Hepatocyte (in vitro differentiated cells): Measurements from ENCODE around the gene NPC2. TPM values are rescaled to one million over a fixed set of nuclear protein-coding genes. Genes with fewer than 3 reads are reported as not detected.

ENCODE experiments used
- DNase-seq: peaks from one replicate; pipeline ENCODE4 v3.0.0-alpha.2; 2016; ENCODE audit warnings: low spot score
- H2AFZ ChIP-seq: fragments of 200-600 bp; sonication (generic); 2 replicates; pipeline ENCODE4 v1.6.0; 2016; ENCODE audit warnings: antibody characterized with exemption, mild to moderate bottlenecking
- H3K27ac ChIP-seq: fragments of 200-600 bp; sonication (generic); 2 replicates; pipeline ENCODE4 v1.5.1; 2016; ENCODE audit warnings: mild to moderate bottlenecking
- H3K27me3 ChIP-seq: fragments of 200-600 bp; sonication (generic); 2 replicates; pipeline ENCODE4 v1.6.1; 2016
- H3K36me3 ChIP-seq: fragments of 200-600 bp; sonication (generic); replicated peaks from 2 replicates; pipeline ENCODE4 v1.5.1; 2016; ENCODE audit warnings: low read depth; ENCODE audit not compliant: insufficient read depth
- H3K4me1 ChIP-seq: fragments of 200-600 bp; sonication (generic); 2 replicates; pipeline ENCODE4 v1.5.1; 2016; ENCODE audit warnings: mild to moderate bottlenecking, moderate library complexity; ENCODE audit not compliant: insufficient read depth
- H3K4me2 ChIP-seq: fragments of 200-600 bp; sonication (generic); 2 replicates; pipeline ENCODE4 v1.6.0; 2016
- H3K4me3 ChIP-seq: fragments of 200-600 bp; sonication (generic); 2 replicates; pipeline ENCODE4 v1.5.1; 2016; ENCODE audit warnings: mild to moderate bottlenecking
- H3K79me2 ChIP-seq: fragments of 200-600 bp; sonication (generic); 2 replicates; pipeline ENCODE4 v1.6.0; 2017; ENCODE audit warnings: mild to moderate bottlenecking
- H3K9me2 ChIP-seq: fragments of 200-600 bp; sonication (generic); replicated peaks from 2 replicates; pipeline ENCODE4 v1.6.0; 2017; ENCODE audit warnings: mild to moderate bottlenecking; ENCODE audit not compliant: insufficient read depth
- H3K9me3 ChIP-seq: fragments of 200-600 bp; sonication (generic); 2 replicates; pipeline ENCODE4 v1.5.1; 2016; ENCODE audit warnings: low read depth, mild to moderate bottlenecking
- H4K20me1 ChIP-seq: fragments of 200-600 bp; sonication (generic); 2 replicates; pipeline ENCODE4 v1.6.0; 2016; ENCODE audit warnings: mild to moderate bottlenecking; ENCODE audit not compliant: insufficient read depth, poor library complexity, severe bottlenecking
- CTCF ChIP-seq: fragments of 200-600 bp; sonication (generic); IDR thresholded peaks from 2 replicates; pipeline ENCODE4 v1.5.1; 2016; ENCODE audit warnings: antibody characterized with exemption, mild to moderate bottlenecking; ENCODE audit not compliant: poor library complexity
- EZH2 ChIP-seq: fragments of 200-600 bp; sonication (generic); IDR thresholded peaks from 2 replicates; pipeline ENCODE4 v1.6.1; 2016; ENCODE audit warnings: antibody characterized with exemption, mild to moderate bottlenecking, borderline replicate concordance
- EZH2phosphoT487 ChIP-seq: fragments of 200-600 bp; sonication (generic); IDR thresholded peaks from one replicate; pipeline ENCODE4 v1.6.1; 2018; ENCODE audit warnings: antibody characterized with exemption, mild to moderate bottlenecking, low read depth, moderate library complexity; ENCODE audit not compliant: unreplicated experiment, severe bottlenecking
- WGBS: methylation state at CpG from one replicate; pipeline ENCODE4 v1.1.6; 2016; ENCODE audit warnings: low lambda C conversion rate; ENCODE audit errors: missing lambda C conversion rate; 5-methylcytosine and 5-hydroxymethylcytosine counted together
- polyA plus RNA-seq: library from polyadenylated mRNA; unstranded; fragments of >200 nt; fragmentation: Nextera tagmentation; extraction: Ambion mirVana; gene quantifications from 2 replicates; pipeline ENCODE4 v1.2.1, GENCODE V29; 2016
- total RNA-seq: library from RNA; depleted of rRNA; stranded (reverse); fragments of >200 nt; gene quantifications from 2 replicates; pipeline ENCODE4 v1.2.3, GENCODE V29; 2014

NPC2 gene
- total and polyA plus RNA-seq, 2 experiments from 2014 or later = 602 to 1,339 TPM

DNA sequence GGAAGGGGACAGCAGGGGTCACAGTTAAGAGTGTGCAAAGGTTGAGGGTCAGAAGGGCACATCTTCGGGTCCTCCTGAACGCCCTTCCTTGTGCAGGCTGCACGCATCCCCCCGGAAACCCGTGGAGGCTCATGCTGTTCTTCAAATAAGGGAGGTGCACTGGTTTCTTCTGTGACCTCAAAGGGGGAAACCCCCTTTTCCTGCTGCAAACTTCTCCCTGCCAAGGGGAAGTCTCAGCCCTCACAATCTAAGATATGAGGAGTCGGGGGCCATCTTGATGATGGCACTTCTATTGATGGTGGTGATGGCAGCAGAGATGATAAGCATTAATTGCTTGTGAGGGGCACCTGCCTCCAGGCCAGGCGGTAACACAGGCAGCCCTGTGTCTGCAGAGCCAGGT, 40.5 kb upstream of the NPC2 start:
- WGBS = 91% methylated on average over 7 of the region's 7 CpGs
- H3K36me3 ChIP-seq = no peaks in the 10 kb centered on the region
- no peaks in the 10 kb centered on the region for H3K27me3 ChIP-seq
- no peak for DNase-seq
- H3K9me3 ChIP-seq = no peaks in the 10 kb centered on the region
- no peaks in the 10 kb centered on the region for H3K9me2 ChIP-seq
- H3K79me2 ChIP-seq = no peaks in the 10 kb centered on the region
- H3K4me1 ChIP-seq = no peaks in the 10 kb centered on the region
- H4K20me1 ChIP-seq = no peaks in the 10 kb centered on the region
- H3K4me3 ChIP-seq = no peak overlapping the region
- no peak for TF ChIP-seq EZH2
- TF ChIP-seq CTCF = no peak
- no peak overlapping the region for H2AFZ ChIP-seq
- H3K27ac ChIP-seq = no peak overlapping the region
- H3K4me2 ChIP-seq = no peak overlapping the region

GRCh38 chr14:74532246-74532645, 39.1 kb upstream of the NPC2 start:
- 90% methylated on average over 10 of the region's 10 CpGs for WGBS
- Histone ChIP-seq H3K79me2 (no peaks in the 10 kb centered on the region), H4K20me1 (no peaks in the 10 kb centered on the region), H3K4me1 (no peaks in the 10 kb centered on the region), H3K4me2 (no peak overlapping the region), H3K27me3 (no peaks in the 10 kb centered on the region), H3K27ac (no peak overlapping the region), H3K36me3 (no peaks in the 10 kb centered on the region), H3K9me3 (no peaks in the 10 kb centered on the region), H3K4me3 (no peak overlapping the region), H2AFZ (no peak overlapping the region), H3K9me2 (no peaks in the 10 kb centered on the region)
- DNase-seq = no peak
- no peak for TF ChIP-seq CTCF
- no peak for TF ChIP-seq EZH2phosphoT487
- no peak for TF ChIP-seq EZH2

DNA sequence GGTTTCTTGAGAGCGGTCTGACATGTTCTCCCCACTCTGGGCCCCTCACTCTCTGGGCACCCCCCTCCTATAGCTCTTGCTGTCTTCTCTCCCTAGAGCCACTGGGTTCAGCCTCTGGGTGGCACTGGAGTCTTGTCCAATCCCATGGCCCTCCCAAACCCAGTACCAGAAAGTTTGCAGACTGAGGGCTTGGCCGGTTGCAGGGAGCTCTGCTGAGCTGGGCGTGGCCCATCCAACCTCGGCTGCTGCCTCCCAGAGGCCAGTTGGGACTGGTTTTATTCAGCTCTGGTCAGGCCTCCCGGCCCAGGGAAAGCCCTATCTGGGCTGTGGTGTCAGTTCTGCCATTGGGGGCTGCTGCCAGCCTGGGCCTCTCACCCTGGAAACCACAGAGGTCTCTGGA, 38.4 kb upstream of the NPC2 start:
- WGBS = 46% methylated on average over 5 of the region's 5 CpGs
- H3K4me3 ChIP-seq = no peak overlapping the region
- DNase-seq = peak; percentile 40
- H2AFZ ChIP-seq = no peak overlapping the region
- H3K79me2 ChIP-seq = no peaks in the 10 kb centered on the region
- H3K27ac ChIP-seq = no peak overlapping the region
- H3K27me3 ChIP-seq = no peaks in the 10 kb centered on the region
- no peaks in the 10 kb centered on the region for H3K9me2 ChIP-seq
- TF ChIP-seq CTCF = peak; percentile 20
- TF ChIP-seq EZH2phosphoT487 = no peak
- no peaks in the 10 kb centered on the region for H3K9me3 ChIP-seq
- H4K20me1 ChIP-seq = no peaks in the 10 kb centered on the region
- no peaks in the 10 kb centered on the region for H3K36me3 ChIP-seq
- H3K4me1 ChIP-seq = no peaks in the 10 kb centered on the region
- H3K4me2 ChIP-seq = no peak overlapping the region

GRCh38 chr14:74531006-74531405, 37.9 kb upstream of the NPC2 start:
- Histone ChIP-seq H3K27me3 (no peaks in the 10 kb centered on the region), H3K4me3 (no peak overlapping the region), H3K27ac (no peak overlapping the region), H3K36me3 (no peaks in the 10 kb centered on the region), H3K79me2 (no peaks in the 10 kb centered on the region), H3K9me3 (no peaks in the 10 kb centered on the region), H4K20me1 (no peaks in the 10 kb centered on the region), H3K4me1 (no peaks in the 10 kb centered on the region), H3K9me2 (no peaks in the 10 kb centered on the region), H3K4me2 (no peak overlapping the region), H2AFZ (no peak overlapping the region)
- TF ChIP-seq CTCF (no peak), EZH2phosphoT487 (no peak), EZH2 (no peak)
- WGBS = 93% methylated on average over 3 of the region's 3 CpGs
- DNase-seq = no peak
